Vagina (tissue), 2 donors: ENCODE data around the gene S100PBP. TPM values are rescaled to one million over a fixed set of nuclear protein-coding genes. Genes with fewer than 3 reads are reported as not detected.
"Not testable (repeated sequence)": the region's sequence is repeated elsewhere in the genome, so short reads cannot be mapped to it uniquely, and the experiment has no call there.

ENCODE experiments used
- DNase-seq, 2 donors: peaks; one replicate each; pipeline ENCODE4 v3.0.0-alpha.2; 2017; ENCODE audit errors: extremely low spot score in 2 of 2
- H3K27ac ChIP-seq: fragments of 200-600 bp; sonication (generic); one replicate; pipeline ENCODE4 v1.5.1; 2019
- H3K27me3 ChIP-seq: fragments of 200-600 bp; sonication (generic); one replicate; pipeline ENCODE4 v1.5.1; 2019
- H3K36me3 ChIP-seq, 2 donors: fragments of 200-600 bp; sonication (generic); one replicate each; pipeline ENCODE4 v1.5.1; 2017 to 2019
- H3K4me1 ChIP-seq: fragments of 200-600 bp; sonication (generic); one replicate; pipeline ENCODE4 v1.5.1; 2019
- H3K4me3 ChIP-seq, 2 donors: fragments of 200-600 bp; sonication (generic); 1 replicate in 1 of 2; 2 replicates in 1 of 2; pipeline ENCODE4 v1.5.1; 2016 to 2019
- H3K9me3 ChIP-seq: fragments of 200-600 bp; sonication (generic); one replicate; pipeline ENCODE4 v1.5.1; 2019
- POLR2A ChIP-seq, 2 donors: fragments of 450-650 bp; IDR thresholded peaks; one replicate each; pipeline ENCODE4 v1.6.1; 2017; ENCODE audit warnings: antibody characterized with exemption in 2 of 2, mild to moderate bottlenecking in 2 of 2, moderate library complexity in 2 of 2
- POLR2AphosphoS5 ChIP-seq, 2 donors: sonication (generic); formaldehyde crosslinking; IDR thresholded peaks; one replicate each; pipeline ENCODE4 v1.9.0; 2017; ENCODE audit warnings: antibody characterized with exemption in 2 of 2, mild to moderate bottlenecking in 2 of 2, low read depth in 1 of 2; ENCODE audit not compliant: insufficient read depth in 1 of 2
- intact Hi-C: fragments of 100-400 bp; cut with DNase I; formaldehyde crosslinking; loops from one replicate; pipeline ENCODE4 v1.15.1; 2023
- total RNA-seq: library from RNA; depleted of rRNA; stranded (reverse); fragments of >200 nt; gene quantifications from one replicate; pipeline ENCODE4 v1.2.3, GENCODE V29; 2016
- TF ChIP-seq, protein P1 (sequence below), 3 experiments: fragments of 450-650 bp in 2 of 3; fragments of 200-600 bp in 1 of 3; sonication (generic) in 1 of 3; IDR thresholded peaks; one replicate each; pipeline ENCODE4 v1.5.1; 2017 to 2019; ENCODE audit warnings: antibody characterized with exemption in 3 of 3, mild to moderate bottlenecking in 2 of 3, moderate library complexity in 2 of 3

The S100PBP gene
- total RNA-seq, 1 donor from 2014 or later, result 19.6 TPM

DNA sequence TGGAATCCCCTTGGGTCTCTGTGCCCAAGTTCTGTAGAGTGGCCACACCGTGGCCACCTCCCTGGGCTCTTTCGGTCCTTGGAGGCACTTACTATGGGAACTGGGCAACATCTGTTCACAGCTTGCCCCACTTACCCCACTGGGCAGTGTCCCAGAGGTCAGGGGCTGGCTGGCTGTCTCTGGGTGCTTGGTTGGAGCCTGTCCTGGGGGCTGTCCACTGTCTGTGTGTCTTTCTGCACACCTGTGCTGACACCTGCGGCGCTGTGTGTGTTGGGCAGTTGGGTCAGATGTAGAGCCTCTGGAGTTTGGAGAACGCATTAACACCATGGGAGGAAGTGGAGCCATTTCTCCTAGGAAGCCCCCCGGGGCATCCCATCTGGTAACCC is 85.1 kb downstream of the S100PBP start:
- H3K36me3 ChIP-seq, result no peaks in the 10 kb centered on the region
- H3K27ac ChIP-seq, result no peak overlapping the region
- no peak overlapping the region for H3K4me3 ChIP-seq
- DNase-seq, result no peak
- TF ChIP-seq, protein P1, sequence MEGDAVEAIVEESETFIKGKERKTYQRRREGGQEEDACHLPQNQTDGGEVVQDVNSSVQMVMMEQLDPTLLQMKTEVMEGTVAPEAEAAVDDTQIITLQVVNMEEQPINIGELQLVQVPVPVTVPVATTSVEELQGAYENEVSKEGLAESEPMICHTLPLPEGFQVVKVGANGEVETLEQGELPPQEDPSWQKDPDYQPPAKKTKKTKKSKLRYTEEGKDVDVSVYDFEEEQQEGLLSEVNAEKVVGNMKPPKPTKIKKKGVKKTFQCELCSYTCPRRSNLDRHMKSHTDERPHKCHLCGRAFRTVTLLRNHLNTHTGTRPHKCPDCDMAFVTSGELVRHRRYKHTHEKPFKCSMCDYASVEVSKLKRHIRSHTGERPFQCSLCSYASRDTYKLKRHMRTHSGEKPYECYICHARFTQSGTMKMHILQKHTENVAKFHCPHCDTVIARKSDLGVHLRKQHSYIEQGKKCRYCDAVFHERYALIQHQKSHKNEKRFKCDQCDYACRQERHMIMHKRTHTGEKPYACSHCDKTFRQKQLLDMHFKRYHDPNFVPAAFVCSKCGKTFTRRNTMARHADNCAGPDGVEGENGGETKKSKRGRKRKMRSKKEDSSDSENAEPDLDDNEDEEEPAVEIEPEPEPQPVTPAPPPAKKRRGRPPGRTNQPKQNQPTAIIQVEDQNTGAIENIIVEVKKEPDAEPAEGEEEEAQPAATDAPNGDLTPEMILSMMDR (IDR thresholded peaks at IDR 0.05), result no peak
- TF ChIP-seq POLR2A (IDR thresholded peaks at IDR 0.05) (no peak), POLR2AphosphoS5 (IDR thresholded peaks at IDR 0.05; ENCODE audit: insufficient read depth in 1 of 2, low read depth in 1 of 2) (no peak)
- peaks cover 19% of the 10 kb centered on the region for H3K4me1 ChIP-seq
- H3K27me3 ChIP-seq, result no peaks in the 10 kb centered on the region
- intact Hi-C loops, result no loop called here
- no peaks in the 10 kb centered on the region for H3K9me3 ChIP-seq

DNA sequence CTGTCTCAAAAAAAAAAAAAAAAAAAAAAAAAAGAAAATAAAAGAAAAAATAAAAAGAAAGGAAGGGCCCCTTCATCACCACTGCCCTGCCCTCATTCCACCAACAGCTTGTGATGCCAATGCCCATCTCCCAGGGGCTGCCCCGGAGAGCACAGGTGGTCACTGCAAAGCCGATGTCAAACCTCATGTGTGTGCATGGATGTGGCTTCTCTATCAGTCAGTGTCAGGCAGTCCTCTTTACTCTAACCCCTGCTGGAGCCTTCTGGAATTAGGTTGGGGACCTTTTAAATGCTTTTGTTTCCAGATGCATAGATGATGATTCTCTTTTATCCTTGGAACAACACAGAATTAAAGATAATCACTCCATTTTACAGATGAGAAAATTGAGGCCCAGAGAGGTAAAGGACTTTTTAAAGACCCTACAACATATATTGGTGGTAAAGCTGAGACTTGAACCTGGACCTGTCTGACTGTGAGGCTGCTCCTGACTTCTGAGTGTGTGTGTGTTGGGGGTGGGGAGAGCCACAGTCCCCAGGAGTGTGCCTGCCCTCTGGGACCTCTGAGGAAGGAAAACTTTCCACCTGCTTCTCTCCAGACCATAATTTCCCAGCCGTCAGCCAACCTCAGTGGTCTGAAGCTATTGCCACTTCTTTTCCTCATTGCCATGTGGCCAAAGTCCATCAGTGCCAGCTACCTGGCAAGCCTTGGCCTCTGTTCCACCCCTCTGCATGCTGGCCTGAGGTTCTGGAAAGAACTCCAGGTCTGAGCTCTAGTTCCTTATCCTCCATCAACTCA is 86.7 kb downstream of the S100PBP start:
- H3K27ac ChIP-seq, result no peak overlapping the region
- H3K36me3 ChIP-seq, result no peaks in the 10 kb centered on the region
- H3K4me3 ChIP-seq, result no peak overlapping the region
- H3K4me1 ChIP-seq, result peaks cover 19% of the 10 kb centered on the region
- TF ChIP-seq, protein P1 (IDR thresholded peaks at IDR 0.05), result no peak
- TF ChIP-seq POLR2A (IDR thresholded peaks at IDR 0.05) (no peak), POLR2AphosphoS5 (IDR thresholded peaks at IDR 0.05; ENCODE audit: insufficient read depth in 1 of 2, low read depth in 1 of 2) (no peak)
- no peaks in the 10 kb centered on the region for H3K27me3 ChIP-seq
- DNase-seq, result no peak
- intact Hi-C loops, result no loop called here
- no peaks in the 10 kb centered on the region for H3K9me3 ChIP-seq

DNA sequence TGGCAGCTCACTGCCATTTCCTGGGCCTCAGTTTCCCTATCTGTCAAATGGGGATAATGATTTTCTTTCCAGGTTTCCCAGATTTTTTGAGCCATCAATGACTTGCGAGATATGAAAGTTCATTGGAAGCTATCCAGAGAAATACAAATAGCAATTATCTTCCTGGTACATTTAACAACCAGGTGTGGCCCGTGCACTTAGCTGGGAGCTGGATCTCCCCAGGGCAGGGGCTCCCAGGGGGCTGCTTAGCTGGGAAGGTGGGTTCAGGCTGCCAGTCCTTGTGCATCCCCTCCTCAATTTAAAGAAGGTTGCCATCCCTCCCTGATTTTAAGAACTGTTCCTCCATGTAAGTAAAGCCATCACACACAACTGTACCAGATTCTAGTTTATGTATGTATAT is 87.3 kb downstream of the S100PBP start:
- Histone ChIP-seq H3K27ac (no peak overlapping the region), H3K9me3 (no peaks in the 10 kb centered on the region), H3K4me3 (no peak overlapping the region), H3K27me3 (no peaks in the 10 kb centered on the region), H3K36me3 (no peaks in the 10 kb centered on the region), H3K4me1 (peaks cover 17% of the 10 kb centered on the region)
- TF ChIP-seq, protein P1 (IDR thresholded peaks at IDR 0.05), result no peak
- TF ChIP-seq POLR2AphosphoS5 (IDR thresholded peaks at IDR 0.05; ENCODE audit: insufficient read depth in 1 of 2, low read depth in 1 of 2) (no peak), POLR2A (IDR thresholded peaks at IDR 0.05) (no peak)
- intact Hi-C loops, result loop anchor here (5.0 kb wide), 1 partner anchor 923 kb away; no protein-coding TSS in a partner anchor
- no peak for DNase-seq

DNA sequence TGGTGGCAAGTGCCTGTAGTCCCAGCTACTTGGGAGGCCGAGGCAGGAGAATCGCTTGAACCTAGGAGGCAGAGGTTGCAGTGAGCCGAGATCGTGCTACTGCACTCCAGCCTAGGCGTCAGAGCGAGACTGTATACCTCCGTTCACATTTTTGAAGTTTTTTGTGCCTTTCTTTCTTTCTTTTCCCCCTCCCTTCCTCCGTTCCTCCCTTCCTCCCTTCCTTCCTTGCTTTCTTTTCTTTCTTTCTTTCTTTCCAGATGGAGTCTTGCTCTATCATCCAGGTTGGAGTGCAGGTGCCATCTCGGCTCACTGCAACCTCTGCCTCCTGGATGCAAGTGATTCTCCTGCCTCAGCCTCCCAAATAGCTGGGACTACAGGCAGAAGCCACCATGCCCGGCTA is 88.1 kb downstream of the S100PBP start:
- H3K9me3 ChIP-seq, H3K27me3 ChIP-seq, H3K27ac ChIP-seq, DNase-seq, H3K4me1 ChIP-seq, H3K4me3 ChIP-seq, H3K36me3 ChIP-seq: not testable (repeated sequence)
- intact Hi-C loops, result loop anchor here (5.0 kb wide), 1 partner anchor 922 kb away; no protein-coding TSS in a partner anchor

DNA sequence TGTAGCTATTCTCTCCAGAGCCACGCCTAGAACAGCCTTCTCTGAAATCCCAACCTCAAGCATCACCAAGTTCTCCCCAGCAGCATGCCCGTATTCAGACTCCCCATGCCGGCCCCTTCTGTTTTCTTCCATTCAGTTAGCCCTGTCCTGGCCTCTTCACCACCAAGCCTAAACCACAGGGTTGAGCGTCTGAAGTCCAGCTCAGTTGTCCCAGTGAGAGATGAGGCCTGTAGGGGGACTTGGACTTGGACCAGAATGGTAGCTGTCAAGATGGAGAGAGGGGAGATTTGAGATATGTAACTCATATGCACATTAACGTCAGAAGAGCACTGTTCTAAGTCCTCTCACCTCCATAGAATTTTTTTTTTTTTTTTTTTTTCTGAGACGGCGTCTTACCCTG is 89.2 kb downstream of the S100PBP start:
- H3K4me1 ChIP-seq, result peaks cover 2% of the 10 kb centered on the region
- H3K27ac ChIP-seq, result no peak overlapping the region
- H3K4me3 ChIP-seq, result no peak overlapping the region
- H3K27me3 ChIP-seq, result no peaks in the 10 kb centered on the region
- no peaks in the 10 kb centered on the region for H3K9me3 ChIP-seq
- no peak for DNase-seq
- intact Hi-C loops, result loop anchor here (5.0 kb wide), 1 partner anchor 921 kb away; no protein-coding TSS in a partner anchor
- H3K36me3 ChIP-seq, result no peaks in the 10 kb centered on the region
- TF ChIP-seq, protein P1 (IDR thresholded peaks at IDR 0.05), result no peak
- no peak for TF ChIP-seq POLR2AphosphoS5 (IDR thresholded peaks at IDR 0.05; ENCODE audit: insufficient read depth in 1 of 2, low read depth in 1 of 2)
